Fibroblast of lung (primary cell): Measurements from ENCODE around the gene HOOK1.

Experiments
- CTCF ChIP-seq, 2 donors: IDR thresholded peaks in 1 of 2; conservative IDR thresholded peaks in 1 of 2; 1 replicate in 1 of 2; 2 replicates in 1 of 2; pipeline ENCODE4 v1.5.1; 2011 to 2012; ENCODE audit warnings: low read length in 2 of 2, control low read depth in 1 of 2, inconsistent platforms in 1 of 2, low read depth in 1 of 2, mild to moderate bottlenecking in 1 of 2
- EZH2 ChIP-seq: IDR thresholded peaks from 2 replicates; pipeline ENCODE4 v1.5.1; 2012; ENCODE audit warnings: low read length, control low read depth, mild to moderate bottlenecking; ENCODE audit errors: missing control alignments

DNA sequence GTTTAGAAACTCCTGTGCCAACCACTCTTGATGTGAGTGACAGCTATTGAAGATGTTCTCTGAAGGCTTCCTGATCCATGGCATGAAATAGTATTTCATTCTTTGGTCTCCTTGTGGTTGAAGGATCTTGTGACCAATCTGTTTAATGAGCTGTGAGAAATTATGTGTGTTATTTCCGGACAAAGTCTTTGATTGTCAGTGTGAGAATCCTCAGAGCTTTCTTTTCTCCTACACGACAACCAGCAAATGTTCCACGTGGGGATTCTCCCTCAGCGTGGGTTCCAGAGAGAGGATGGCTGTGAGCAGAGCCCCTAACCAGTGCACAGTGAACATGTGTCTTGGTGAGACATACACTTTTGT is 45.0 kb upstream of the HOOK1 start:
- TF ChIP-seq CTCF (conservative IDR thresholded peaks at IDR 0.05 in 1 of 2, IDR thresholded peaks at IDR 0.05 in 1 of 2; ENCODE audit: low read depth in 1 of 2, low read length in 2 of 2) (no peak), EZH2 (no peak)
